Calu3 (cell line): Measurements from ENCODE around the gene TRIM71. TPM values are rescaled to one million over a fixed set of nuclear protein-coding genes. Genes with fewer than 3 reads are reported as not detected.
"Not testable (repeated sequence)": the region's sequence is repeated elsewhere in the genome, so short reads cannot be mapped to it uniquely, and the experiment has no call there.

ENCODE experiments used
- BruUV-seq: library from RNA; stranded (reverse); fragments of 400-500 nt; replicated peaks from 2 replicates; lab custom pipeline; 2021; lab: Mats Ljungman, UMichigan
- CTCF ChIA-PET: fragments of 300-600 bp; sonication (Branson Sonifier 250); formaldehyde crosslinking; loops from one replicate; lab custom pipeline; 2022; ENCODE audit warnings: antibody characterized with exemption; lab: Charles Lee
- DNase-seq: peaks from one replicate; pipeline ENCODE4 v3.0.0; 2022
- H3K27ac Mint-ChIP-seq: one replicate; pipeline ENCODE4 v1.8.0; 2022; ENCODE audit warnings: mixed read lengths; ENCODE audit not compliant: unreplicated experiment
- H3K27me3 Mint-ChIP-seq: one replicate; pipeline ENCODE4 v1.8.0; 2022; ENCODE audit warnings: mixed read lengths; ENCODE audit not compliant: unreplicated experiment
- H3K36me3 Mint-ChIP-seq: one replicate; pipeline ENCODE4 v1.8.0; 2022; ENCODE audit warnings: mild to moderate bottlenecking, moderate library complexity, mixed read lengths; ENCODE audit not compliant: insufficient read depth, unreplicated experiment
- H3K4me1 Mint-ChIP-seq: one replicate; pipeline ENCODE4 v1.8.0; 2022; ENCODE audit warnings: mild to moderate bottlenecking, low read depth, mixed read lengths; ENCODE audit not compliant: unreplicated experiment
- H3K4me3 Mint-ChIP-seq: one replicate; pipeline ENCODE4 v1.8.0; 2022; ENCODE audit warnings: mild to moderate bottlenecking, low read depth, moderate library complexity, mixed read lengths; ENCODE audit not compliant: unreplicated experiment
- H3K9me3 Mint-ChIP-seq: one replicate; pipeline ENCODE4 v1.8.0; 2022; ENCODE audit warnings: low read depth, mixed read lengths; ENCODE audit not compliant: unreplicated experiment
- intact Hi-C: fragments of 100-400 bp; cut with micrococcal nuclease; formaldehyde crosslinking; loops from one replicate; pipeline ENCODE4 v1.10.0; 2022; ENCODE audit not compliant: unreplicated experiment
- total RNA-seq: library from RNA; stranded (reverse); gene quantifications from 2 replicates; pipeline ENCODE4 v1.2.3, GENCODE V29; 2022
- TF ChIP-seq, protein P1 (sequence below): fragments of 200-600 bp; IDR thresholded peaks from one replicate; pipeline ENCODE4 v1.8.0; 2022; ENCODE audit warnings: antibody characterized with exemption; ENCODE audit not compliant: unreplicated experiment

TRIM71 gene
- total RNA-seq, 1 experiment from 2014 or later, result not detected

DNA sequence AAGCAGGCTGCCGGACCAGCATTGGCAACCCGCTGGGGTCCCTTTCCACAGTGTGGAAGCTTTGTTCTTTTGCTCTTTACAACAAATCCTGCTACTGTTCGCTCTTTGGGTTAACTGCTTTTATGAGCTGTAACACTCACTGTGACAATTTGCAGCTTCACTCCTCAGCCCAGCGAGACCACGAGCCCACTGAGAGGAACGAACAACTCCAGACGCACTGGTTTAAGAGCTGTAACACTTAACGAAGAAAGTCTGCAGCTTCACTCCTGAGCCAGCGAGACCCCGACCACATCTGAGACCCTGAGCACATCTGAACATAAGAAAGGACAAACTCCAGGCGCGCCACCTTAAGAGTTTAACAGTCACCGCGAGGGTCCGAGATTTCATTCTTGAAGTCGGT is 122.9 kb downstream of the TRIM71 start:
- Mint-ChIP-seq H3K27me3 (no peaks in the 10 kb centered on the region), H3K9me3 (no peaks in the 10 kb centered on the region), H3K4me3 (no peak overlapping the region), H3K4me1 (no peaks in the 10 kb centered on the region), H3K27ac (no peak overlapping the region), H3K36me3 (no peaks in the 10 kb centered on the region)
- DNase-seq, result no peak
- BruUV-seq, result no TSS peak
- CTCF ChIA-PET, result interaction anchor here (0.5 kb wide), 1 partner anchor 996 kb away, joined by 3 read pairs; no protein-coding TSS in a partner anchor
- TF ChIP-seq, protein P1, sequence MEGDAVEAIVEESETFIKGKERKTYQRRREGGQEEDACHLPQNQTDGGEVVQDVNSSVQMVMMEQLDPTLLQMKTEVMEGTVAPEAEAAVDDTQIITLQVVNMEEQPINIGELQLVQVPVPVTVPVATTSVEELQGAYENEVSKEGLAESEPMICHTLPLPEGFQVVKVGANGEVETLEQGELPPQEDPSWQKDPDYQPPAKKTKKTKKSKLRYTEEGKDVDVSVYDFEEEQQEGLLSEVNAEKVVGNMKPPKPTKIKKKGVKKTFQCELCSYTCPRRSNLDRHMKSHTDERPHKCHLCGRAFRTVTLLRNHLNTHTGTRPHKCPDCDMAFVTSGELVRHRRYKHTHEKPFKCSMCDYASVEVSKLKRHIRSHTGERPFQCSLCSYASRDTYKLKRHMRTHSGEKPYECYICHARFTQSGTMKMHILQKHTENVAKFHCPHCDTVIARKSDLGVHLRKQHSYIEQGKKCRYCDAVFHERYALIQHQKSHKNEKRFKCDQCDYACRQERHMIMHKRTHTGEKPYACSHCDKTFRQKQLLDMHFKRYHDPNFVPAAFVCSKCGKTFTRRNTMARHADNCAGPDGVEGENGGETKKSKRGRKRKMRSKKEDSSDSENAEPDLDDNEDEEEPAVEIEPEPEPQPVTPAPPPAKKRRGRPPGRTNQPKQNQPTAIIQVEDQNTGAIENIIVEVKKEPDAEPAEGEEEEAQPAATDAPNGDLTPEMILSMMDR, result no peak
- intact Hi-C loops, result loop anchor here (10.0 kb wide), 1 partner anchor 434 kb away; no protein-coding TSS in a partner anchor

DNA sequence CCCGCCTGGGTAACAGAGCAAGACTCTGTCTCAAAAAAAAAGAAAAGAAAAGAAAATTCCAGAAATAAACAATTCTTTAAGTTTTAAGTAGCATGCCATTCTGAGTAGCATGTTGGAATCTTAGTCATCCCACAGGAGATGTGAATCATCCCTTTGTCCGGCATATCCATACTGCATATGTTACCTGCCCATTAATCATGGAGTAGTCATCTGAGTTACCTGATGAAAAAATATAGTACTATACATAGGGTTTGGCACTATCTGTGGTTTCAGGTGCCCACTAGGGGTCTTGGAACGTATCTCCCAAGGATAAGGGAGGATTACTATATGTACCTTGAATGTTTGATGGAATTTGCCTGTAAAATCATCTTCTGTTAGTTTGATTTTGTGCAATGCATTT is 127.3 kb downstream of the TRIM71 start:
- no peak overlapping the region for H3K4me3 Mint-ChIP-seq
- no peaks in the 10 kb centered on the region for H3K9me3 Mint-ChIP-seq
- TF ChIP-seq, protein P1, result no peak
- no peak overlapping the region for H3K27ac Mint-ChIP-seq
- CTCF ChIA-PET, result interaction anchor here (0.6 kb wide), 1 partner anchor 130 kb away, joined by 3 read pairs; no protein-coding TSS in a partner anchor
- H3K4me1 Mint-ChIP-seq, result no peaks in the 10 kb centered on the region
- BruUV-seq, result no TSS peak
- intact Hi-C loops, result loop anchor here (10.0 kb wide), 1 partner anchor 430 kb away; no protein-coding TSS in a partner anchor
- no peaks in the 10 kb centered on the region for H3K36me3 Mint-ChIP-seq
- H3K27me3 Mint-ChIP-seq, result no peaks in the 10 kb centered on the region
- no peak for DNase-seq

DNA sequence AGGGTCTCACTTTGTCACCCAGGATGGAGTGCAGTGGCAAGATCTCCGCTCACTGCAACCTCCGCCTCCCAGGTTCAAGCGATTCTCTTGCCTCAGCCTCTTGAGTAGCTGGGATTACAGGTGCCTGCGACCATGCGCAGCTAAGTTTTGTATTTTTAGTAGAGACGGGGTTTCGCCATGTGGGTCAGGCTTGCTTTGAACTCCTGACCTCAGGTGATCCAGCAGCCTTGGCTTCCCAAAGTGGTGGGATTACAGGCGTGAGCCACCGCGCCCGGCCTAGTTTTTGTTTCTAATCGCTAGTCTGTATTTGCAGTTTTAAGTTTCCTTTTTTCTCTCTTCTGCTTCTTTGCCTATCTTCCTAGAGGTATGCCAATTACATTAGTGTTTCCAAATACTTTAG is 127.8 kb downstream of the TRIM71 start:
- CTCF ChIA-PET, result interaction anchor here (0.6 kb wide), 1 partner anchor 130 kb away, joined by 3 read pairs; no protein-coding TSS in a partner anchor
- H3K27me3 Mint-ChIP-seq, H3K4me1 Mint-ChIP-seq, BruUV-seq, H3K27ac Mint-ChIP-seq, H3K9me3 Mint-ChIP-seq, H3K4me3 Mint-ChIP-seq, DNase-seq, H3K36me3 Mint-ChIP-seq: not testable (repeated sequence)
- intact Hi-C loops, result loop anchor here (10.0 kb wide), 1 partner anchor 429 kb away; no protein-coding TSS in a partner anchor

DNA sequence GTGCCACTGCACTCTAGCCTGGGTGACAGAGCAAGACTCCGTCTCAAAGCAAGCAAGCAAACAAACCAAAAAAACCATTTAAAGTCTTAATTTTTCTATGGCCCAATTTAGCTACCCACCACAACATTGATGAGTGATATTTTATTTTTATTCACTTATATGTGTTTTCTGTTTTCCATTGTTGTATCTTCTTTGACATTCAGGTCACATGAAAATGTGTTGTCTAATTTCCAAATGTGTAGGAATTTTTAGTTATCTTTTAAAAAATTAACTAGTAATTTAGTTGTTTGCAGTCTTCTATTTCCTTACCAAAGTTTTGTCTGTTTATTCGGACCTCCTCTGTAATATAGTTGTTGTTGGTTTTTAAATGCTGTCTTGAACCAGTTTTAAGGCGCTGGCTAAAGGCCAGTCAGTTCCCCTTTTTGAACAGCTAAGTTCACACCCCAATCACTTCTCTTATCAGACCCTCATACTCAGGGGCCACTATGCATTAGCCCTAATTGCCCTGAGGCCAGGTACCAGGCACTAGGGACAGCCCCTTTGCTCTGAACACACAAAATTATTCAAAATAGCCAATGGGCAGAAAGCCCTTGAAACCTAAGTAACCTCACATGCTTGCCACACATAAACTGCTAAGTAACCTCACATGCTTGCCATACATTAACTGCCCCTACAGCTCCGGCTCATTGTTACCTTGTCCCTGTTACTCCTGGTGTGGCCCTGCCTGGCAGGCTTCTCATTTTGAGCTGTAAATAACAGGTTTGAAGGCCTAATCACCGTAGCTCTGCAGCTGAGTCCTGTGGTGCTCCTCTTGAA is 129.4 kb downstream of the TRIM71 start:
- no peaks in the 10 kb centered on the region for H3K27me3 Mint-ChIP-seq
- intact Hi-C loops, result loop anchor here (10.0 kb wide), 1 partner anchor 428 kb away; no protein-coding TSS in a partner anchor
- H3K4me3 Mint-ChIP-seq, result no peak overlapping the region
- CTCF ChIA-PET, result interaction anchor here (0.6 to 1.0 kb wide), 3 partner anchors 45 to 426 kb away, joined by 3 to 6 read pairs (median 3); no protein-coding TSS in a partner anchor
- H3K9me3 Mint-ChIP-seq, result no peaks in the 10 kb centered on the region
- TF ChIP-seq, protein P1, result no peak
- DNase-seq, result no peak
- no peak overlapping the region for H3K27ac Mint-ChIP-seq
- H3K4me1 Mint-ChIP-seq, result no peaks in the 10 kb centered on the region
- no TSS peak for BruUV-seq
- no peaks in the 10 kb centered on the region for H3K36me3 Mint-ChIP-seq

Other genes starting within 250 kb of the TRIM71 start
- gene DYNC1LI1, start 247.1 kb upstream of the TRIM71 start, total RNA-seq, result 25.4 and 29.8 TPM in 2 replicates
- gene CNOT10, start 132.8 kb upstream of the TRIM71 start, total RNA-seq, result 41.4 and 45.1 TPM in 2 replicates
- gene CCR4, start 133.6 kb downstream of the TRIM71 start, total RNA-seq, result not detected in 2 replicates